Measurements from ENCODE around the gene MAN2A2.

The MAN2A2 gene

GRCh38 chr15:90933301-90933700 is 30.2 kb downstream of the MAN2A2 start:
- Histone ChIP-seq H3K4me3 (ENCODE audit: low read depth, low read length) (no peak overlapping the region), H3K27ac (ENCODE audit: low read depth, low read length) (no peak overlapping the region), H2BK12ac (ENCODE audit: low read length) (no peak overlapping the region), H4K91ac (ENCODE audit: low read depth, low read length) (no peak overlapping the region), H3K14ac (ENCODE audit: low read length) (no peak overlapping the region), H3K27me3 (ENCODE audit: insufficient read depth, low read length) (no peaks in the 10 kb centered on the region), H3K4me1 (ENCODE audit: control insufficient read depth in 1 of 2, insufficient read depth in 2 of 2, low read length in 2 of 2) (peaks cover 8 to 14% of the 10 kb centered on the region in 2 experiments), H4K8ac (ENCODE audit: low read depth, low read length) (no peak overlapping the region), H3K4me2 (ENCODE audit: low read length) (no peak overlapping the region), H3K79me2 (ENCODE audit: control insufficient read depth, insufficient read depth, low read length, poor library complexity) (peaks cover 10% of the 10 kb centered on the region), H3K36me3 (ENCODE audit: control insufficient read depth in 1 of 2, insufficient read depth in 2 of 2, low read length in 2 of 2) (peaks cover 4% of the 10 kb centered on the region in 2 experiments), H2BK5ac (ENCODE audit: low read depth, low read length, poor library complexity) (no peak overlapping the region), H3K23ac (ENCODE audit: low read length) (no peak overlapping the region), H3K79me1 (ENCODE audit: low read length) (peaks cover 9% of the 10 kb centered on the region), H2BK120ac (ENCODE audit: insufficient read depth, low read length, poor library complexity) (no peak overlapping the region), H2AK5ac (ENCODE audit: low read length) (no peak overlapping the region), H3K18ac (ENCODE audit: low read length) (no peak overlapping the region), H3K9me3 (ENCODE audit: insufficient read depth, low read depth, low read length) (no peaks in the 10 kb centered on the region), H3K9ac (ENCODE audit: low read length) (no peak overlapping the region), H2AFZ (ENCODE audit: insufficient read depth, low read length, poor library complexity) (no peak overlapping the region), H3K4ac (ENCODE audit: low read depth, low read length) (no peak overlapping the region), H4K12ac (ENCODE audit: low read depth, low read length) (no peak overlapping the region)
- no CpG with 5 or more reads among the region's 1 CpG for WGBS (ENCODE audit: extremely low coverage, insufficient coverage, insufficient read length)
- DNase-seq, result no peak

- no CpG with 5 or more reads among the region's 19 CpGs for WGBS (ENCODE audit: extremely low coverage, insufficient coverage, insufficient read length)
- no peak overlapping the region for H3K27ac ChIP-seq (ENCODE audit: low read depth, low read length)
- H3K27me3 ChIP-seq (ENCODE audit: insufficient read depth, low read length), result no peaks in the 10 kb centered on the region
- H3K4me2 ChIP-seq (ENCODE audit: low read length), result peak overlapping the region; percentile 83
- H3K4me3 ChIP-seq (ENCODE audit: low read depth, low read length), result peak overlapping the region; percentile 87
- H2BK120ac ChIP-seq (ENCODE audit: insufficient read depth, low read length, poor library complexity), result no peak overlapping the region
- H3K79me2 ChIP-seq (ENCODE audit: control insufficient read depth, insufficient read depth, low read length, poor library complexity), result peaks cover 10% of the 10 kb centered on the region
- H2AFZ ChIP-seq (ENCODE audit: insufficient read depth, low read length, poor library complexity), result peak overlapping the region; percentile 27
- peaks cover 8 to 9% of the 10 kb centered on the region in 2 experiments for H3K36me3 ChIP-seq (ENCODE audit: control insufficient read depth in 1 of 2, insufficient read depth in 2 of 2, low read length in 2 of 2)
- peak overlapping the region; percentile 25 for H4K8ac ChIP-seq (ENCODE audit: low read depth, low read length)
- H2BK5ac ChIP-seq (ENCODE audit: low read depth, low read length, poor library complexity), result no peak overlapping the region
- no peak overlapping the region for H4K12ac ChIP-seq (ENCODE audit: low read depth, low read length)
- peak; percentile 89 to 90 for DNase-seq
- no peak overlapping the region for H3K18ac ChIP-seq (ENCODE audit: low read length)
- peaks cover 9% of the 10 kb centered on the region for H3K79me1 ChIP-seq (ENCODE audit: low read length)
- H3K9ac ChIP-seq (ENCODE audit: low read length), result no peak overlapping the region
- H4K91ac ChIP-seq (ENCODE audit: low read depth, low read length), result no peak overlapping the region
- no peak overlapping the region for H2AK5ac ChIP-seq (ENCODE audit: low read length)
- peaks cover 8 to 14% of the 10 kb centered on the region in 2 experiments for H3K4me1 ChIP-seq (ENCODE audit: control insufficient read depth in 1 of 2, insufficient read depth in 2 of 2, low read length in 2 of 2)
- no peak overlapping the region for H3K4ac ChIP-seq (ENCODE audit: low read depth, low read length)
- no peaks in the 10 kb centered on the region for H3K9me3 ChIP-seq (ENCODE audit: insufficient read depth, low read depth, low read length)
- H2BK12ac ChIP-seq (ENCODE audit: low read length), result no peak overlapping the region
- no peak overlapping the region for H3K14ac ChIP-seq (ENCODE audit: low read length)
- H3K23ac ChIP-seq (ENCODE audit: low read length), result no peak overlapping the region
Observed at GRCh38 chr15:90934256-90934948, 31.3 kb downstream of the MAN2A2 start.

- WGBS (ENCODE audit: extremely low coverage, insufficient coverage, insufficient read length), result no CpG with 5 or more reads among the region's 65 CpGs
- Histone ChIP-seq H3K18ac (ENCODE audit: low read length) (peak within 1 kb of the TSS; percentile 34), H3K14ac (ENCODE audit: low read length) (peak within 1 kb of the TSS; percentile 65)
Observed at GRCh38 chr15:90934949-90935751, 32.0 kb downstream of the MAN2A2 start, which contains the start of gene UNC45A. UNC45A (plus strand) TSS chr15:90935285; CDS start chr15:90935325, 40 bp downstream.

GRCh38 chr15:90936823-90937222 is 33.7 kb downstream of the MAN2A2 start:
- no peak overlapping the region for H3K9ac ChIP-seq (ENCODE audit: low read length)
- H2AFZ ChIP-seq (ENCODE audit: insufficient read depth, low read length, poor library complexity), result no peak overlapping the region
- H2BK12ac ChIP-seq (ENCODE audit: low read length), result no peak overlapping the region
- no peak overlapping the region for H3K27ac ChIP-seq (ENCODE audit: low read depth, low read length)
- no peak overlapping the region for H3K4me2 ChIP-seq (ENCODE audit: low read length)
- no peak overlapping the region for H2AK5ac ChIP-seq (ENCODE audit: low read length)
- H3K27me3 ChIP-seq (ENCODE audit: insufficient read depth, low read length), result no peaks in the 10 kb centered on the region
- peaks cover 8 to 14% of the 10 kb centered on the region in 2 experiments for H3K4me1 ChIP-seq (ENCODE audit: control insufficient read depth in 1 of 2, insufficient read depth in 2 of 2, low read length in 2 of 2)
- H3K4ac ChIP-seq (ENCODE audit: low read depth, low read length), result no peak overlapping the region
- H3K23ac ChIP-seq (ENCODE audit: low read length), result no peak overlapping the region
- H3K36me3 ChIP-seq (ENCODE audit: control insufficient read depth in 1 of 2, insufficient read depth in 2 of 2, low read length in 2 of 2), result peaks cover 27 to 29% of the 10 kb centered on the region in 2 experiments
- no peak overlapping the region for H4K8ac ChIP-seq (ENCODE audit: low read depth, low read length)
- H2BK120ac ChIP-seq (ENCODE audit: insufficient read depth, low read length, poor library complexity), result no peak overlapping the region
- DNase-seq, result no peak
- H3K9me3 ChIP-seq (ENCODE audit: insufficient read depth, low read depth, low read length), result no peaks in the 10 kb centered on the region
- no peak overlapping the region for H2BK5ac ChIP-seq (ENCODE audit: low read depth, low read length, poor library complexity)
- no peak overlapping the region for H4K91ac ChIP-seq (ENCODE audit: low read depth, low read length)
- peaks cover 10% of the 10 kb centered on the region for H3K79me2 ChIP-seq (ENCODE audit: control insufficient read depth, insufficient read depth, low read length, poor library complexity)
- no peak overlapping the region for H3K4me3 ChIP-seq (ENCODE audit: low read depth, low read length)
- WGBS (ENCODE audit: extremely low coverage, insufficient coverage, insufficient read length), result no CpG with 5 or more reads among the region's 1 CpG
- H3K18ac ChIP-seq (ENCODE audit: low read length), result no peak overlapping the region
- no peak overlapping the region for H3K14ac ChIP-seq (ENCODE audit: low read length)
- H3K79me1 ChIP-seq (ENCODE audit: low read length), result peaks cover 9% of the 10 kb centered on the region
- H4K12ac ChIP-seq (ENCODE audit: low read depth, low read length), result no peak overlapping the region

More at GRCh38 chr15:90934949-90935751, 32.0 kb downstream of the MAN2A2 start, which contains the start of gene UNC45A:
- Histone ChIP-seq H3K4ac (ENCODE audit: low read depth, low read length) (peak within 1 kb of the TSS; percentile 35), H4K8ac (ENCODE audit: low read depth, low read length) (peak within 1 kb of the TSS; percentile 66), H4K12ac (ENCODE audit: low read depth, low read length) (peak within 1 kb of the TSS; percentile 54), H3K27me3 (ENCODE audit: insufficient read depth, low read length) (no peaks in the 10 kb centered on the region), H3K36me3 (ENCODE audit: control insufficient read depth in 1 of 2, insufficient read depth in 2 of 2, low read length in 2 of 2) (peaks cover 16 to 17% of the 10 kb centered on the region in 2 experiments), H2BK12ac (ENCODE audit: low read length) (no peak within 1 kb of the TSS), H3K79me1 (ENCODE audit: low read length) (peaks cover 9% of the 10 kb centered on the region), H2BK5ac (ENCODE audit: low read depth, low read length, poor library complexity) (peak within 1 kb of the TSS; percentile 7), H2AFZ (ENCODE audit: insufficient read depth, low read length, poor library complexity) (peak within 1 kb of the TSS; percentile 65), H3K4me3 (ENCODE audit: low read depth, low read length) (peak within 1 kb of the TSS; percentile 87), H3K4me2 (ENCODE audit: low read length) (peak within 1 kb of the TSS; percentile 83), H4K91ac (ENCODE audit: low read depth, low read length) (peak within 1 kb of the TSS; percentile 21), H2BK120ac (ENCODE audit: insufficient read depth, low read length, poor library complexity) (peak within 1 kb of the TSS; percentile 59), H3K79me2 (ENCODE audit: control insufficient read depth, insufficient read depth, low read length, poor library complexity) (peaks cover 10% of the 10 kb centered on the region), H3K9me3 (ENCODE audit: insufficient read depth, low read depth, low read length) (no peaks in the 10 kb centered on the region), H3K27ac (ENCODE audit: low read depth, low read length) (no peak within 1 kb of the TSS), H3K23ac (ENCODE audit: low read length) (no peak within 1 kb of the TSS), H3K9ac (ENCODE audit: low read length) (peak within 1 kb of the TSS; percentile 72), H2AK5ac (ENCODE audit: low read length) (peak within 1 kb of the TSS; percentile 31), H3K4me1 (ENCODE audit: control insufficient read depth in 1 of 2, insufficient read depth in 2 of 2, low read length in 2 of 2) (peaks cover 8 to 14% of the 10 kb centered on the region in 2 experiments)
- peak; percentile 90 to 94 for DNase-seq
